Measurements from ENCODE around the gene FHAD1.

Gene FHAD1

DNA sequence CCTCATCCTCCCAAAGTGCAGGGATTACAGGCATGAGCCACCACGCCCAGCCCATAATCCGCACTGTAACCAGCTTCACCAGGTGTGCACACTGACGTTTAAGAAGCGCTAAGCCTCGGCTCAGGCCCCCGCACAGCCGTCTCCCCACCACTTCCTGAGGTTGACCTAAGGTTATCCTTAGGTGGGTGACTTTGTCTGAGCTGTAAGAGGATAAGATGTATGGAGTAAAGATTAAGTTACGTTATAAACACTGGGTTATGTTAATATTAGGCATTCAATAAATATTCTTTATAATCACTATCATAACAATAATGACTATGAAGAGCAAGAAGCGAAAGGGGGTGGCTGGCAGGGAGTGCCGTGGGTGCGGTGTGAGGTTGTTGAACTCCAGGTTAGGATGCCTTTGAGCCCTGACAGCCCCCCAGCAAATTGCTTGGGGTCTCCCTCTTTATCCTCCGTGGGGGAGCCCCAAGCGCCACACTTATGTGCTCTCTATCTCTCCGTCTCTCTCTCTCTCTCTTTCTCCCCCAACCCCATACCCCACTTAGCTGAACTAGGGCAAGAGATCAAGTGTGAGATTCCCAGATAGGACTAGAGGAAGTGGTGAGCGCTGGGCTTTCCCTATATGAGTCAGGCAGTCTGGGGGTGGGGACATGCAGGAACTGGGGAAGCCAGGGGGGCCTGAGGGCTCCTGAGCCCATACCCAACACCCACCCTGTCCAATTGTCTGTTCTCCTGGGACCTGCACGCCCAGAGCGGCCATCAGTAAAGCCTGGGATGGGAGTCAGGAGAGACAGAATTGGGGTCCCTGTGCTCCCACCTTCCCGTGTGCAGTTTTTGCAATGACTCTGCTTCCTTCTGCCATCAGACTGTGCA, 170.3 kb downstream of the FHAD1 start:
- TF ChIP-seq CTCF (conservative IDR thresholded peaks at IDR 0.05; ENCODE audit: low read depth, low read length), result no peak
- H3K4me3 ChIP-seq (ENCODE audit: low read length), result no peak overlapping the region
- DNase-seq (ENCODE audit: low read depth), result peak; percentile 38

GRCh38 chr1:15418806-15419515, 171.9 kb downstream of the FHAD1 start:
- no peak overlapping the region for H3K4me3 ChIP-seq (ENCODE audit: low read length)
- no peak for TF ChIP-seq CTCF (conservative IDR thresholded peaks at IDR 0.05; ENCODE audit: low read depth, low read length)
- peak; percentile 89 for DNase-seq (ENCODE audit: low read depth)

GRCh38 chr1:15420853-15421465, 173.9 kb downstream of the FHAD1 start:
- DNase-seq (ENCODE audit: low read depth), result no peak
- TF ChIP-seq CTCF (conservative IDR thresholded peaks at IDR 0.05; ENCODE audit: low read depth, low read length), result peak; percentile 21
- no peak overlapping the region for H3K4me3 ChIP-seq (ENCODE audit: low read length)

DNA sequence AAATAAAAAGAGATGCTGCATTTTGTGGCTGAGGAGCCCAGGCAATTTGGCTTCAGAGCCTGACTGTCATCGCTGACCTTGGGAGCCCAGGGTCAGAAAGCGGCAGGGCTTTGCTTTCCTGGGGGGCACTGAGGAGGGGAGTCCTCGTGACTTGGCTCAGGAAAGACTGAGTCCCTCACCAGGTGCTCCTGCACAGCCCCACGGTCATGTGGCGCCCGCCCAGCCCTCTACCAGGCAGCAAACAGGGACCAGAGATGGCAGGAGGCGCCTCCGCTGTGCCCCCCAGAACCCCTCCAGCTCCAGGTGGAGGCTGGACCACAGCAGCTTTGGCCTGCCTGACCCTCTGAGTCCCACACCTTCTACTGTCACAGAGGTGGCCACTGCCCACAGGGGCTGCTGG, 175.8 kb downstream of the FHAD1 start:
- TF ChIP-seq CTCF (conservative IDR thresholded peaks at IDR 0.05; ENCODE audit: low read depth, low read length), result no peak
- no peak for DNase-seq (ENCODE audit: low read depth)
- H3K4me3 ChIP-seq (ENCODE audit: low read length), result no peak overlapping the region

GRCh38 chr1:15423355-15424077, 176.5 kb downstream of the FHAD1 start:
- no peak for DNase-seq (ENCODE audit: low read depth)
- no peak overlapping the region for H3K4me3 ChIP-seq (ENCODE audit: low read length)
- TF ChIP-seq CTCF (conservative IDR thresholded peaks at IDR 0.05; ENCODE audit: low read depth, low read length), result no peak

DNA sequence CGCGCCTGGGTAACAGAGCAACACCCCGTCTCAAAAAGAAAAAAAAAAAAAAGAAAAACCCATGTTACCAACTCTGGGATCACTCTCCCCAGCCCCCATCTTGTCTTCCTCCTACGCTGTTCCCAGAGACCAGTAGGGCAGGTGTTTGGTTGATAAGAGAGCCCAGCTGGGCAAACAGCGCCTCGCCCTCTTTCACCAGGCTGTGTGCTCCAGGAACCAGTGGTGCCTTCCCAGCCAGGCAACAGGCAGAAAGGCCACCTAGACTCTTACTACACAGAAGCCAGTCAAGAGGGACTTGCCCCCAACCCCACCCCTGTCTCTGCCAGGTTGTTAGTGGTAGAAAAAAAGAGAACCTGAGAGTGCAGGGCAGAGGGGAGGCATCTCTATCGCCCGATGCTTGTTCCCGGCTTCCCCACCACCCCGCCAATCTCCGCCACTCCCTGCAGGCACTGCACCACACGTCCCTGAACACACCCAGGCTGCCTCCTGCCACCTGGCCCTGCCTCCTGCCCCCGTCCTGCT, 177.2 kb downstream of the FHAD1 start:
- DNase-seq (ENCODE audit: low read depth), result no peak
- no peak for TF ChIP-seq CTCF (conservative IDR thresholded peaks at IDR 0.05; ENCODE audit: low read depth, low read length)
- no peak overlapping the region for H3K4me3 ChIP-seq (ENCODE audit: low read length)
